ENCODE data around the gene ERVK3-1. TPM values are rescaled to one million over a fixed set of nuclear protein-coding genes. Genes with fewer than 3 reads are reported as not detected.

ERVK3-1 gene
- total RNA-seq, 1 experiment from 2014 or later = 61.3 TPM

GRCh38 chr19:58353717-58354477, 48.7 kb downstream of the ERVK3-1 start:
- ChIA-PET POLR2A (interaction anchor here (1.2 kb wide), 1 partner anchor 55 kb away, joined by 3 read pairs; the partner anchor contains the start of gene ZNF584), CTCF (no interaction called here)
- H3K36me3 ChIP-seq (ENCODE audit: control insufficient read depth, insufficient read depth, low read length) = no peaks in the 10 kb centered on the region
- H3K9me3 ChIP-seq = no peaks in the 10 kb centered on the region
- BruUV-seq (replicated peaks) = no TSS peak
- peaks cover 4% of the 10 kb centered on the region for H3K27me3 Mint-ChIP-seq (ENCODE audit: insufficient read depth, unreplicated experiment)
- intact Hi-C loops (cut with micrococcal nuclease; ENCODE audit: unreplicated experiment) = no loop called here
- H3K4me3 ChIP-seq (ENCODE audit: low read depth, low read length) = no peak overlapping the region
- TF ChIP-seq CTCF (IDR thresholded peaks at IDR 0.05; ENCODE audit: insufficient read depth in 1 of 2, low read depth in 1 of 2, low read length in 1 of 2, severe bottlenecking in 1 of 2, unreplicated experiment in 1 of 2) = no peak
- H3K36me3 Mint-ChIP-seq (ENCODE audit: insufficient read depth, unreplicated experiment) = no peaks in the 10 kb centered on the region
- no peak overlapping the region for H3K4me3 Mint-ChIP-seq (ENCODE audit: unreplicated experiment)
- no peaks in the 10 kb centered on the region for H3K9me3 Mint-ChIP-seq (ENCODE audit: unreplicated experiment)
- no peak for DNase-seq
- H3K4me1 Mint-ChIP-seq (ENCODE audit: low read depth, unreplicated experiment) = no peaks in the 10 kb centered on the region
- H3K27me3 ChIP-seq (replicated peaks; ENCODE audit: control insufficient read depth, insufficient read depth, low read length) = no peaks in the 10 kb centered on the region
- H3K27ac Mint-ChIP-seq (ENCODE audit: unreplicated experiment) = no peak overlapping the region
- H3K4me1 ChIP-seq = no peaks in the 10 kb centered on the region

GRCh38 chr19:58354478-58355030, 49.4 kb downstream of the ERVK3-1 start:
- no peaks in the 10 kb centered on the region for H3K4me1 Mint-ChIP-seq (ENCODE audit: low read depth, unreplicated experiment)

More at GRCh38 chr19:58354478-58355030, 49.4 kb downstream of the ERVK3-1 start:
- no peak for DNase-seq
- intact Hi-C loops (cut with micrococcal nuclease; ENCODE audit: unreplicated experiment) = no loop called here
- peaks cover 2% of the 10 kb centered on the region for H3K27me3 Mint-ChIP-seq (ENCODE audit: insufficient read depth, unreplicated experiment)
- H3K4me3 Mint-ChIP-seq (ENCODE audit: unreplicated experiment) = no peak overlapping the region
- Histone ChIP-seq H3K27me3 (replicated peaks; ENCODE audit: control insufficient read depth, insufficient read depth, low read length) (no peaks in the 10 kb centered on the region), H3K4me1 (no peaks in the 10 kb centered on the region), H3K36me3 (ENCODE audit: control insufficient read depth, insufficient read depth, low read length) (no peaks in the 10 kb centered on the region), H3K4me3 (ENCODE audit: low read depth, low read length) (no peak overlapping the region), H3K9me3 (no peaks in the 10 kb centered on the region)
- no TSS peak for BruUV-seq (replicated peaks)
- no peak for TF ChIP-seq CTCF (IDR thresholded peaks at IDR 0.05; ENCODE audit: insufficient read depth in 1 of 2, low read depth in 1 of 2, low read length in 1 of 2, severe bottlenecking in 1 of 2, unreplicated experiment in 1 of 2)
- CTCF ChIA-PET = no interaction called here
- H3K27ac Mint-ChIP-seq (ENCODE audit: unreplicated experiment) = no peak overlapping the region
- H3K9me3 Mint-ChIP-seq (ENCODE audit: unreplicated experiment) = no peaks in the 10 kb centered on the region
- POLR2A ChIA-PET = interaction anchor here (1.2 kb wide), 1 partner anchor 54 kb away, joined by 3 read pairs; the partner anchor contains the start of gene ZNF584
- H3K36me3 Mint-ChIP-seq (ENCODE audit: insufficient read depth, unreplicated experiment) = no peaks in the 10 kb centered on the region
